ENCODE data around the gene TANGO2. TPM values are rescaled to one million over a fixed set of nuclear protein-coding genes. Genes with fewer than 3 reads are reported as not detected.

TANGO2 gene
- total and polyA plus RNA-seq, 10 of the 15 experiments (the other 5 are each of a cell fraction or from before 2014, with no cell fraction given), result 4.0 to 24.8 (median 20.9) TPM

DNA sequence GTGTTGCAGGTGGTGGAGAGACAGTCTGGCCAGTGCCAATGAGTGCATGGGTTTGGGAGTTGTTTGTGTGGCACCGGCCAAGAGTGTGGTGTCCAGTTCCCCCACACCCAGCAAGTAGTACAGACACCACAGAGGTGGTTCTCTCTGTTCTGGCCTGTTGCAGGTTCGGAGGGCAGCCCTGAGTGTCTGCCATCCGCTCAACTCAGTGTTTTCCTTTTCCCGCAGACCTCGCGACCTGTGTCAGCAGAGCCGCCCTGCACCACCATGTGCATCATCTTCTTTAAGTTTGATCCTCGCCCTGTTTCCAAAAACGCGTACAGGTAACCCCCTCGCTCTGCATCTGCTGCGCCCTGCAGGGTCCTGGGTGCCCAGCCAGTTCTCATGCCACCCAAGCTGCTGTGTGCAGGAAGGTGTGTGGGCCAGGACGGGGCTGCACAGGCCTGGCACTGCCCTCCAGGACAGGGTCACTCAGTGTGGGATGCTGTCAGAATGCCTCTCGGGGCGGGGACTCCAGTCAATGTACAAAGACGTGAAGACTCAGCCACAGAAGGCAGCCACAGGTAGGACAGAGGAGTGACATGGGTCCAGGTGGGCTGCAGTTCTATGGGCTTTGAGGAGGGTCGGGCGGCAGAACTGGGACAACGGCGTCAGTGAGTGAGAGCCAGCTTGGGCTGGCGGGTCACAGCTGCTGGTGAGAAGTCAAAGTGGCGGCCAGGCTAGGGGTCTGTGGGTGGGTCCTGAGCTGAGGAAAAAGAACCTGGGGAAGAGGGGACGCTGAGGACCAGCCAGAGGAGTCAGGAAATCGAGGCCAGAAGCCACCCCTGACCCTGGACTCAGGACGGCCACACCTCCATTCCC, 15.9 kb downstream of the TANGO2 start:
- Histone ChIP-seq H3K79me2 (ENCODE audit: control insufficient read depth, insufficient read depth, low read length) (no peaks in the 10 kb centered on the region), H3K4me2 (ENCODE audit: control insufficient read depth, insufficient read depth) (peak overlapping the region; percentile 5), H3K36me3 (ENCODE audit: control insufficient read depth in 2 of 2, insufficient read depth in 2 of 2, low read length in 1 of 2) (peaks cover 0 to 3% of the 10 kb centered on the region in 2 experiments; a peak in 2 of 4 replicates), H3K4me1 (ENCODE audit: control insufficient read depth, insufficient read depth, low read length) (peaks cover 45% of the 10 kb centered on the region), H3K9ac (ENCODE audit: control insufficient read depth, insufficient read depth, low read length) (no peak overlapping the region), H3K4me3 (0 out of 2 replicates have a peak overlapping the region, but pooled peaks have one; percentile 3), H2AFZ (ENCODE audit: control insufficient read depth, low read depth, low read length) (no peak overlapping the region), H3K27ac (ENCODE audit: control insufficient read depth, insufficient read depth) (peak overlapping the region; percentile 34), H3K9me3 (replicated peaks; ENCODE audit: control insufficient read depth, insufficient read depth, low read length) (peaks cover 6% of the 10 kb centered on the region; the same call in 2 of the 3 replicates), H4K20me1 (ENCODE audit: control insufficient read depth, insufficient read depth) (no peaks in the 10 kb centered on the region), H3K27me3 (replicated peaks in 1 of 2; ENCODE audit: control insufficient read depth in 2 of 2, insufficient read depth in 2 of 2, low read length in 1 of 2) (no peaks in the 10 kb centered on the region)
- intact Hi-C loops (cut with micrococcal nuclease; ENCODE audit: unreplicated experiment) (no loop called here), in situ Hi-C loops (cut with MboI) (no loop called here)
- DNase-seq (ENCODE audit: low read depth, low spot score) (no peak), ATAC-seq (no peak; the same call in 2 of the 3 replicates), FAIRE-seq (no peak)
- 41% methylated on average over 25 of the region's 25 CpGs for WGBS (ENCODE audit: insufficient coverage, insufficient replicate concordance, low lambda C conversion rate, missing lambda C conversion rate)
- TF ChIP-seq YY1 (IDR thresholded peaks at IDR 0.05; ENCODE audit: low read depth, low read length) (no peak), ZBTB40 (IDR thresholded peaks at IDR 0.05; ENCODE audit: borderline replicate concordance) (no peak), MAX (IDR thresholded peaks at IDR 0.05; ENCODE audit: low read depth, low read length) (no peak), MTA3 (IDR thresholded peaks at IDR 0.05; ENCODE audit: borderline replicate concordance, low read length) (no peak)
- ChIA-PET RAD21 (ENCODE audit: unreplicated experiment) (no interaction called here), CTCF (no interaction called here), SMC1A (ENCODE audit: uncharacterized antibody, unreplicated experiment) (no interaction called here), POLR2A (no interaction called here)
- no TSS peak for BruUV-seq (replicated peaks)
